Stimulated activated CD8-positive, alpha-beta memory T cell treated with anti-CD3 and anti-CD28 coated beads, Interleukin-15, amount 100 ng/mL, for 48 hours (primary cell): ENCODE data around the gene CDH23.

Experiments used
- DNase-seq, 2 donors: peaks; one replicate each; pipeline ENCODE4 v3.0.0-alpha.2; 2020; ENCODE audit warnings: low read depth in 2 of 2

Gene CDH23

GRCh38 chr10:71816936-71817618, 420.4 kb downstream of the CDH23 start:
- DNase-seq: no peak

- no peak for DNase-seq
Measured at GRCh38 chr10:71817831-71818655, 421.3 kb downstream of the CDH23 start.

GRCh38 chr10:71818674-71819260, 422.0 kb downstream of the CDH23 start:
- DNase-seq: no peak

- no peak for DNase-seq
Measured at GRCh38 chr10:71819441-71819861, 422.7 kb downstream of the CDH23 start.

GRCh38 chr10:71819985-71820384, 423.3 kb downstream of the CDH23 start:
- no peak for DNase-seq

- no peak for DNase-seq
Measured at GRCh38 chr10:71820966-71821365, 424.2 kb downstream of the CDH23 start.

- DNase-seq: no peak
Measured at GRCh38 chr10:71821909-71822763, 425.4 kb downstream of the CDH23 start.

GRCh38 chr10:71823356-71823755, 426.6 kb downstream of the CDH23 start:
- no peak for DNase-seq

GRCh38 chr10:71824333-71824732, 427.6 kb downstream of the CDH23 start:
- no peak for DNase-seq

- DNase-seq: no peak
Measured at GRCh38 chr10:71825217-71825616, 428.5 kb downstream of the CDH23 start.

- no peak for DNase-seq
Measured at GRCh38 chr10:71827852-71828251, 431.1 kb downstream of the CDH23 start.

GRCh38 chr10:71828702-71829101, 432.0 kb downstream of the CDH23 start:
- no peak for DNase-seq

GRCh38 chr10:71829171-71829570, 432.5 kb downstream of the CDH23 start:
- DNase-seq: no peak

- no peak for DNase-seq
Measured at GRCh38 chr10:71829896-71830295, 433.2 kb downstream of the CDH23 start.

- no peak for DNase-seq
Measured at GRCh38 chr10:71830726-71831125, 434.0 kb downstream of the CDH23 start.

- DNase-seq: no peak
Measured at GRCh38 chr10:71831646-71832552, 435.2 kb downstream of the CDH23 start.

- no peak for DNase-seq
Measured at GRCh38 chr10:71832967-71833366, 436.2 kb downstream of the CDH23 start.

GRCh38 chr10:71833451-71834342, 437.0 kb downstream of the CDH23 start:
- DNase-seq: no peak

GRCh38 chr10:71834343-71834674, 437.6 kb downstream of the CDH23 start:
- DNase-seq: no peak
